CD4-positive, alpha-beta T cell treated with Interleukin-15 for 4 hours (primary cell): ENCODE results near the gene NTN5.

Experiments used
- DNase-seq: peaks from one replicate; pipeline ENCODE4 v3.0.0-alpha.2; 2020; ENCODE audit warnings: low spot score

NTN5 gene

GRCh38 chr19:48614436-48615230 is 58.2 kb downstream of the NTN5 start, which contains the start of gene FAM83E:
Gene FAM83E (minus strand): TSS chr19:48615076. CDS start chr19:48613372, 1,704 bp downstream.
- no peak for DNase-seq

GRCh38 chr19:48613852-48614435 is 58.9 kb downstream of the NTN5 start:
- DNase-seq: no peak

GRCh38 chr19:48613024-48613851 is 59.6 kb downstream of the NTN5 start:
- DNase-seq: no peak

- DNase-seq: no peak
These were observed 60.9 kb downstream of the NTN5 start for GRCh38 chr19:48611872-48612271.
